B cell (primary cell): ENCODE data around the gene ZNF791. TPM values are rescaled to one million over a fixed set of nuclear protein-coding genes. Genes with fewer than 3 reads are reported as not detected.
"Not testable (repeated sequence)": the region's sequence is repeated elsewhere in the genome, so short reads cannot be mapped to it uniquely, and the experiment has no call there.

Experiments used
- ATAC-seq: fragments of 200-7000 bp; cut with Tn5 transposase; one replicate; pipeline ENCODE4 v1.10.0; 2021; ENCODE audit warnings: low read depth, mild to moderate bottlenecking, moderate number of reproducible peaks, moderate library complexity
- CTCF ChIA-PET: fragments of 350-600 bp; sonication (Branson Sonifier 250); formaldehyde crosslinking; loops from one replicate; lab custom pipeline; 2021; ENCODE audit warnings: antibody characterized with exemption, inconsistent platforms; lab: Charles Lee
- POLR2A ChIA-PET: fragments of 350-600 bp; sonication (Branson Sonifier 250); formaldehyde crosslinking; loops from one replicate; lab custom pipeline; 2021; ENCODE audit warnings: antibody characterized with exemption; lab: Charles Lee
- DNase-seq: peaks from one replicate; pipeline ENCODE4 v3.0.0; 2013
- H2AFZ ChIP-seq: 2 replicates; pipeline ENCODE4 v1.6.1; 2012; ENCODE audit warnings: mild to moderate bottlenecking, low read depth, low read length; ENCODE audit not compliant: insufficient read depth, poor library complexity, severe bottlenecking
- H3K27ac ChIP-seq, 2 donors: 1 replicate in 1 of 2; 2 replicates in 1 of 2; pipeline ENCODE4 v1.5.1; 2012 to 2013; ENCODE audit warnings: low read length in 2 of 2, mild to moderate bottlenecking in 2 of 2, moderate library complexity in 1 of 2
- H3K27me3 ChIP-seq, 4 experiments: fragments of 200-600 bp in 1 of 4; sonication (generic) in 1 of 4; replicated peaks in 1 of 4; 1 replicate in 2 of 4; 2 replicates in 2 of 4; pipeline versions ENCODE4 v1.6.1 to v1.7.0; 2013 to 2016; ENCODE audit warnings: low read length in 3 of 4, mild to moderate bottlenecking in 2 of 4, mixed read lengths in 1 of 4, moderate library complexity in 1 of 4; ENCODE audit not compliant: insufficient read depth in 4 of 4, control insufficient read depth in 3 of 4; ENCODE audit errors: control extremely low read depth in 1 of 4
- H3K36me3 ChIP-seq, 2 experiments: replicated peaks in 1 of 2; 1 replicate in 1 of 2; 2 replicates in 1 of 2; pipeline versions ENCODE4 v1.6.1 to v1.7.1; 2013; ENCODE audit warnings: low read length in 1 of 2; ENCODE audit not compliant: insufficient read depth in 2 of 2, control insufficient read depth in 1 of 2; ENCODE audit errors: control extremely low read depth in 1 of 2, extremely low read depth in 1 of 2
- H3K4me1 ChIP-seq, 2 donors: fragments of 200-600 bp in 1 of 2; sonication (generic) in 1 of 2; 1 replicate in 1 of 2; 2 replicates in 1 of 2; pipeline versions ENCODE4 v1.5.1 to v1.6.1; 2013 to 2017; ENCODE audit warnings: low read length in 2 of 2; ENCODE audit not compliant: control insufficient read depth in 2 of 2, insufficient read depth in 2 of 2
- H3K4me2 ChIP-seq: replicated peaks from 2 replicates; pipeline ENCODE3; 2012; ENCODE audit warnings: mild to moderate bottlenecking, low read depth, low read length; ENCODE audit not compliant: poor library complexity, severe bottlenecking
- H3K4me3 ChIP-seq, 5 experiments: fragments of 200-600 bp in 1 of 5; sonication (generic) in 1 of 5; 1 replicate in 3 of 5; 2 replicates in 2 of 5; pipeline versions ENCODE4 v1.5.1 to v1.7.0; 2011 to 2016; ENCODE audit warnings: low read length in 4 of 5, mild to moderate bottlenecking in 4 of 5, low read depth in 2 of 5, control low read depth in 1 of 5, moderate library complexity in 1 of 5; ENCODE audit not compliant: insufficient read depth in 1 of 5; ENCODE audit errors: control extremely low read depth in 1 of 5, extremely low read depth in 1 of 5
- H3K79me2 ChIP-seq: fragments of 200-600 bp; sonication (generic); one replicate; pipeline ENCODE4 v1.6.0; 2016; ENCODE audit warnings: low read length; ENCODE audit not compliant: control insufficient read depth, insufficient read depth
- H3K9ac ChIP-seq: fragments of 200-600 bp; sonication (generic); 2 replicates; pipeline ENCODE4 v1.6.1; 2017; ENCODE audit warnings: mild to moderate bottlenecking, low read length, moderate library complexity
- H3K9me3 ChIP-seq, 3 donors: one replicate each; pipeline versions ENCODE4 v1.6.1 to v1.7.1; 2013; ENCODE audit warnings: low read length in 2 of 3; ENCODE audit not compliant: control insufficient read depth in 2 of 3, insufficient read depth in 1 of 3; ENCODE audit errors: control extremely low read depth in 1 of 3
- H4K20me1 ChIP-seq: 2 replicates; pipeline ENCODE4 v1.6.0; 2012; ENCODE audit warnings: mild to moderate bottlenecking, low read length; ENCODE audit not compliant: insufficient read depth, control insufficient read depth, poor library complexity, severe bottlenecking
- H3K27ac Mint-ChIP-seq: one replicate; pipeline ENCODE4 v1.8.0; 2021; ENCODE audit warnings: mixed read lengths
- H3K27me3 Mint-ChIP-seq: one replicate; pipeline ENCODE4 v1.8.0; 2021; ENCODE audit warnings: mixed read lengths
- H3K4me1 Mint-ChIP-seq: one replicate; pipeline ENCODE4 v1.8.0; 2021; ENCODE audit warnings: mixed read lengths
- H3K4me3 Mint-ChIP-seq: one replicate; pipeline ENCODE4 v1.8.0; 2021; ENCODE audit warnings: mixed read lengths
- H3K9me3 Mint-ChIP-seq: one replicate; pipeline ENCODE4 v1.8.0; 2022; ENCODE audit warnings: mixed read lengths; ENCODE audit not compliant: insufficient read depth
- EZH2 ChIP-seq: IDR thresholded peaks from 2 replicates; pipeline ENCODE4 v1.6.1; 2012; ENCODE audit warnings: borderline replicate concordance, low read depth, mild to moderate bottlenecking, moderate library complexity, low read length; ENCODE audit not compliant: insufficient read depth, poor library complexity, severe bottlenecking
- WGBS: methylation state at CpG from one replicate; pipeline ENCODE4 v1.1.5; 2013; ENCODE audit warnings: missing lambda C conversion rate; ENCODE audit not compliant: insufficient coverage; 5-methylcytosine and 5-hydroxymethylcytosine counted together
- intact Hi-C: fragments of 100-400 bp; cut with micrococcal nuclease; formaldehyde crosslinking; loops from one replicate; pipeline ENCODE4 v1.10.0; 2022
- polyA plus RNA-seq: library from polyadenylated mRNA; depleted of rRNA; stranded (reverse); fragments of >200 nt; gene quantifications from 2 replicates; pipeline ENCODE4 v1.2.3, GENCODE V29; 2012
- total RNA-seq, 2 donors: library from RNA; stranded (reverse); fragments of 120-200 nt in 1 of 2; gene quantifications; 1 replicate in 1 of 2; 2 replicates in 1 of 2; pipeline versions ENCODE4 v1.2.3 to v1.2.4, GENCODE V29; 2013 to 2022
- TF ChIP-seq, protein P1 (sequence below): fragments of 200-600 bp; IDR thresholded peaks from one replicate; pipeline ENCODE4 v1.8.0; 2022; ENCODE audit warnings: antibody characterized with exemption, mild to moderate bottlenecking

The ZNF791 gene
- total and polyA plus RNA-seq, 2 donors (not counting 1 experiment from before 2014, with no cell fraction given): 17.5 to 57.9 TPM

DNA sequence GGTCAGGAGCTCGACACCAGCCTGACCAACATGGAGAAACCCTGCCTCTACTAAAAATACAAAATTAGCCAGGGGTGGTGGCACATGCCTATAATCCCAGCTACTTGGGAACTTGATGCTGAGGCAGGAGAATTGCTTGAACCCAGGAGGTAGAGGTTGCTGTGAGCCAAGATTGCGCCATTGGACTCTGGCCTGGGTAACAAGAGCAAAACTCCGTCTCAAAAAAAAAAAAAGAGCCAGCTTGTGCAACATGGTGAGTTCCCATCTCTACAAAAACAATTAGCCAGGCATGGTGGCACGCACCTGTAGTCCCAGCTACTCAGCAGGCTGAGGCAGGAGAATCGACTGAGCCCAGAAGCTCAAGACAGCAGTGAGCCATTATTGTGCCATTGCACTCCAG lies 67.3 kb downstream of the ZNF791 start:
- H4K20me1 ChIP-seq: peaks cover 52% of the 10 kb centered on the region
- H3K9me3 ChIP-seq, H3K4me3 ChIP-seq, intact Hi-C loops, H3K4me3 Mint-ChIP-seq, H3K9me3 Mint-ChIP-seq, H3K9ac ChIP-seq, H3K4me2 ChIP-seq, H3K27ac Mint-ChIP-seq, H3K27me3 Mint-ChIP-seq, H3K27ac ChIP-seq, H3K27me3 ChIP-seq, ATAC-seq, H2AFZ ChIP-seq, DNase-seq: not testable (repeated sequence)
- ChIA-PET POLR2A (interaction anchor here (0.7 to 1.2 kb wide), 2 partner anchors 106 to 181 kb away, joined by 3 read pairs; no protein-coding TSS in a partner anchor), CTCF (interaction anchor here (0.6 to 4.6 kb wide), 14 partner anchors 9 to 807 kb away, joined by 3 to 30 read pairs (median 8); partner anchors contain the start of genes FBXW9, MAN2B1, TNPO2 and WDR83)
- H3K4me1 Mint-ChIP-seq: peaks cover 26% of the 10 kb centered on the region
- H3K79me2 ChIP-seq: peaks cover 51% of the 10 kb centered on the region
- H3K36me3 ChIP-seq: peaks cover 6 to 57% of the 10 kb centered on the region in 2 experiments
- 97% methylated on average over 5 of the region's 5 CpGs for WGBS
- peaks cover 9 to 18% of the 10 kb centered on the region in 2 donors for H3K4me1 ChIP-seq

GRCh38 chr19:12680034-12680433 lies 69.3 kb downstream of the ZNF791 start:
- peaks cover 44% of the 10 kb centered on the region for H3K79me2 ChIP-seq
- peaks cover 40% of the 10 kb centered on the region for H4K20me1 ChIP-seq
- H3K27me3 Mint-ChIP-seq: no peaks in the 10 kb centered on the region
- H3K4me3 ChIP-seq: no peak overlapping the region
- peaks cover 9 to 18% of the 10 kb centered on the region in 2 donors for H3K4me1 ChIP-seq
- CTCF ChIA-PET: interaction anchor here (0.8 to 4.6 kb wide), 4 partner anchors 9 to 167 kb away, joined by 3 to 30 read pairs (median 14); no protein-coding TSS in a partner anchor
- peak overlapping the region in 1 of 2 donors; percentile 30 for H3K27ac ChIP-seq
- H3K4me1 Mint-ChIP-seq: peaks cover 26% of the 10 kb centered on the region
- no peaks in the 10 kb centered on the region for H3K27me3 ChIP-seq
- H2AFZ ChIP-seq: no peak overlapping the region
- 96% methylated on average over 8 of the region's 9 CpGs for WGBS
- no peak overlapping the region for H3K27ac Mint-ChIP-seq
- peak overlapping the region; percentile 50 for H3K4me3 Mint-ChIP-seq
- ATAC-seq (no peak), DNase-seq (peak; percentile 23)
- POLR2A ChIA-PET: interaction anchor here (1.1 to 1.9 kb wide), 2 partner anchors 14 to 110 kb away, joined by 4 to 6 read pairs; partner anchors contain the start of genes MAN2B1 and WDR83
- H3K36me3 ChIP-seq: peaks cover 5 to 46% of the 10 kb centered on the region in 2 experiments
- H3K9ac ChIP-seq: no peak overlapping the region
- H3K4me2 ChIP-seq: peak overlapping the region; percentile 1
- intact Hi-C loops: no loop called here
- H3K9me3 ChIP-seq: no peaks in the 10 kb centered on the region
- H3K9me3 Mint-ChIP-seq: no peaks in the 10 kb centered on the region
- TF ChIP-seq, protein P1, sequence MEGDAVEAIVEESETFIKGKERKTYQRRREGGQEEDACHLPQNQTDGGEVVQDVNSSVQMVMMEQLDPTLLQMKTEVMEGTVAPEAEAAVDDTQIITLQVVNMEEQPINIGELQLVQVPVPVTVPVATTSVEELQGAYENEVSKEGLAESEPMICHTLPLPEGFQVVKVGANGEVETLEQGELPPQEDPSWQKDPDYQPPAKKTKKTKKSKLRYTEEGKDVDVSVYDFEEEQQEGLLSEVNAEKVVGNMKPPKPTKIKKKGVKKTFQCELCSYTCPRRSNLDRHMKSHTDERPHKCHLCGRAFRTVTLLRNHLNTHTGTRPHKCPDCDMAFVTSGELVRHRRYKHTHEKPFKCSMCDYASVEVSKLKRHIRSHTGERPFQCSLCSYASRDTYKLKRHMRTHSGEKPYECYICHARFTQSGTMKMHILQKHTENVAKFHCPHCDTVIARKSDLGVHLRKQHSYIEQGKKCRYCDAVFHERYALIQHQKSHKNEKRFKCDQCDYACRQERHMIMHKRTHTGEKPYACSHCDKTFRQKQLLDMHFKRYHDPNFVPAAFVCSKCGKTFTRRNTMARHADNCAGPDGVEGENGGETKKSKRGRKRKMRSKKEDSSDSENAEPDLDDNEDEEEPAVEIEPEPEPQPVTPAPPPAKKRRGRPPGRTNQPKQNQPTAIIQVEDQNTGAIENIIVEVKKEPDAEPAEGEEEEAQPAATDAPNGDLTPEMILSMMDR: no peak
- no peak for TF ChIP-seq EZH2
